HL-60/S4 (cell line): ENCODE results near the gene PLPP2.

Experiments used
- in situ Hi-C: fragments of 300-500 bp; cut with MboI; formaldehyde crosslinking; loops from 2 replicates; pipeline ENCODE4 v1.14.3; 2022; ENCODE audit warnings: low sequenced_read_pairs

Gene PLPP2

DNA sequence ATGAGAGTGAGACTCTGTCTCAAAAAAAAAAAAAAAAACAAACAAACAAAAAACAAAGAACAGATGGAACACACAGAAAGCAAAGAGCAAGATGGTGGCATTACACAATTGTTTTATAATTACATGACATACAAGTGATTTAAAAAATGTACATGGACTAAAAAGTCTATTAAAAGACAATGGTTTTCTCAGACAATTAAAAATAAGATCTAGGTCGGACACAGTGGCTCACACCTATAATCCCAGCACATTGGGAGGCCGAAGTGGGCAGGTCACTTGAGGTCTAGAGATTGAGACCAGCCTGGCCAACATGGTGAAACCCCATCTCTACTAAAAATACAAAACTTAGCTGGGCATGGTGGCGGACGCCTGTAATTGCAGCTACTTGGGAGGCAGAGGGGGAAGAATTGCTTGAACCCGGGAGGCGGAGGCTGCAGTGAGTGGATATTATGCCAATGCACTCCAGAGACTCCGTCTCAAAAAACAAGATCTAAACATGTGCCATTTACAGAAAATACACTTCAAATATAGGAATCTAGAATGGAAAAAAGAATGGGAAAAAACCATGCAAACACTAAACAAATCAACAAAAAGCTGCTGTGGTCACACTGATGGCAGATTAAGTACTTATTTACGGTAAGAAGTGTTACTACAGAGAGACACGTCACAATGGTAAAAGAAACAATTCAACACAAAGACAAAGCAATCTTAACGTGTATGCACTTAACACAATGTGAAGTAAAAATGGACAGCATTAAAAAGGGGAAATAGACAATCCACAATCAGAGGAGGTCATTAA lies 26.7 kb upstream of the PLPP2 start:
- in situ Hi-C loops: no loop called here

DNA sequence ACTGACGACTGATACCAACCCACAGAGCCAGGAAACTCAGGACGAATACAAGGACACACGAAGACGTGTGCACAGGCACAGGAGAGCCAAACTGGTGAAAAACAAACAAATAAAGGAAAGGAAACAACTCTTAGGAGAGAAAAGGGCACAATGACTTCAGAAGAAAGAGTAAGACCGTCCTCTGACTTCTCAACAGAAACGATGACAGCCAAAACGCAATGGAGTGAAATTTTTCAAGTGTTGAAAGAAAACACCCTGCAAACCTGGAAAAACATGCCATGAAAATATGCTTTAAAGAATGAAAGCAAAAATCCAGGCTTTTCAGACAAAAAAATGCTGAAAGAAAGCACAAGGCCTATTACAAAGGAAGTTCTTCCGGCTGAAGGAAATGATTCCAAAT lies 24.6 kb upstream of the PLPP2 start:
- in situ Hi-C loops: no loop called here

DNA sequence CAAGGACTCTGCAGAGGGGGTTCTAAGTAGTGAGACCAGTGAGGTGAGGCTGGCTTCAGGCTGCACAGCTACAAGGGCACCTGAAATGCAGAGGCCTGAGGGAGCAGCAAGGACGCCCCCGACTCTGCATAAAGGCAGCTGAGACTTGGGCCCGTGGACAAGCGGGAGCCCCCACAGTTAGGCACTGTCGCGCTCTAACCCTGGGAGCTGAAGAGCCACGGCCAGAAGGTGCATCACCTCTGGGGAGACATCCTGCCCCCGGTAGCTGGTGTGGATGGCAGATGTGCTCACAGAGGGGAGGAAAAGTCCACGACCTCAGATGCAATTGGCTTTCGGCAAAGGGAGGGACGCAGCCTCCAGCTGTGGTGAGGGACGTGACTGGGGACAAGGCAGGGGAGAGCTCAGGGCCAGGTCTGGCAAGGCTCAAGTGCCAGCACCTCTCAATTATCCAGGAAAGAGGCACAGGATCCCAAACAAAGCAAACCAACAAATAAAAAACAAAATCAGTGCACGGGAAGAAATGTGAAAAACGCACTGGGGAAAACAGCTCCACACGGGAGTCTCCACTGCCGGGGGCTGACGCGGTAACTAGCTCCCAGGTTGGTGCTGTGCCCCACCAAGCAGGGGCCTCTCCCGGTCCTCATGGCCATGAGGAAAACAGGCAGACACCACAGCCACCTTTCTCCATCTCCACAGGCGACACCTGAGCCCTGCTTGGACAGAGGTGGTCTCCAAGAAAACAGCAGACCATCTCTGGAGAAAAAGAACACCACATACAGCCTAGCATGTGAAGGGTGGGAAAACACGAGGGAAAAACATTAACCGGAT lies 23.0 kb upstream of the PLPP2 start:
- in situ Hi-C loops: no loop called here

DNA sequence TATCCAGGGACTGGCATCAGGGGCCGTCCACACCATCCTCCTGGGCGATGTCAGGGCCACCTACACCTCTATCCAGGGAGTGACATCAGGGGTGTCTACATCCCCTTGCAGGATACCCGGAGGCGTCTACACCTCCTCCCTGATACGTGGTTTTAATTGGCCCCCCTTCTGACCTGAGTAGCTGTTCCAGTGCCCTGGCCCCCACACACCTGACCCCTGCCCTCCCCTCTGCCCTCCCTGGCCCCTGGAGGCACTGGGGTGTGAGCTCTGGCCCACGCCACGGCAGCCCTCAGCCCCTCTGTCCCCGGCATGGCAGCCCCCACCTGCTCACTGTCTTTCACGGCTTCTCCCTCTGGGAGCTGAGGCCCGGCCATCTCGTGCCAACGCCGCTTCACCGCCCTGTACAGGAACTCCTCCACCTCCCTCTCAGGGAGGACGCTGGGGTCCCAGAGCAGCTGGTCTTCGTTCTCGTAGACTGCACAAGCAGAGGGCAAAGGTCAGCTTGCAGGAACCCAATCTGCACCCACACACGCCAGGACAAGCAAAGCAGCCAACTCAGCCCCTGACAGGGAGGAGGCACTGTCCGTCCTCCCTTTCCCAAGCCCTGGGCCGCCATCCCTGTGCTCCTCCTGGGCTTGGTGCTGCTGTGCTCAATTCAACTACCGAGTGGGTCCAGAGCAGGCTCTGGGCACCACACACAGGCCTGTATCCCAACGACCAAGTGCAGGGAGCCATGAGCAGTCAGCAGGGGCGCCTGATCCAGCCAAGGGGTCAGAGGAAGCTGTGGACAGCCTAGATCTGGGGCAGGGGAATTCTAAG lies 22.2 kb upstream of the PLPP2 start:
- in situ Hi-C loops: no loop called here

DNA sequence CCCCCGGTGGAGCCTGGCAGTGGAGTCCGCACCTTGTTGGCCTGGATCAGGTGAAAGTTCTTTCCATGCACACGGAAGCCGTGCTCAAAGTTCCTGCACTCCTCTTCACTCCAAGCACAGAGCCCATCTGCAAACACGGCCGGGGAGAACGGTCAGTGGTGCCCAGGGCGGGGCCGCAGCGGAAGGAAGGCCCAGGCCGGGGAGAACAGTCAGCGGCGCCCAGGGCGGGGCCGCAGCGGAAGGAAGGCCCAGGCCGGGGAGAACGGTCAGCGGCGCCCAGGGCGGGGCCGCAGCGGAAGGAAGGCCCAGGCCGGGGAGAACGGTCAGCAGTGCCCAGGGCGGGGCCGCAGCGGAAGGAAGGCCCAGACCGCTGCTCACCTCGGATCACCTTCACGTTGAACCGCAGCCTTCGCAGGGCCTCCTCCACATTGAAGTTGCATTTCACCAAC lies 20.6 kb upstream of the PLPP2 start:
- in situ Hi-C loops: no loop called here

DNA sequence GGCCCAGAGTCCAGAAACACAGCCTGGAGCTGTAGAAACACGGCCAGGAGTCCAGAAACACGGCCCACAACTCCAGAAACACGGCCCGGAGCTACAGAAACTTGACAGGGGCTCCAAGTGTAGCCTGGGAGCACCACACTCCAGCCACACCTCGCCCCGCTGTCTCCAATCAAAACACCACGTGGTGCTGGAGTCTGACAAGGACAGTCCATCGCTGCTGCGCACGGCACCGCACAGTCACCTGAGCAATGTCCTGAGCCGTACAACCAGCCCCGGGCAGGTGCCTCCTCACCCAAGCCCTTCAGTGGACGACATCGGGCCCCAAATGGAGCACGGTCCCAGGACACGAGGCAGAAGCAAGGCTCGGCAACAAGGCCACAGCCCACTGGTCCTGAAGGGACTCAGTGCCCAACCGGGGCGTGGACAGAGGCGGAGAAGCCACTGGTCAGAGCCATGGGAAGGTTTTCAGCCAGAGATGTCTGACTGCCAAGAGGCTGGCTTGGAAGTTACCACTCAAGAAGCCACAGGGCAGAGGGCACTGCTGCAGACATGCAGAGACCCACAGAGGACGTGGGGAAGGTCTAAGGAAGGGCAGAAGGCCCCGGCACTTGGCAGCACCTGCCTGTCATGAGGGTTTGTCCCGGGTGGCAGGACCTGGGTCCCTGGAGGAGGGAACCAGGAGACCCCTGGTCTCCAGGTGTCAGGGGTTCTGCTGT lies 19.7 kb upstream of the PLPP2 start:
- in situ Hi-C loops: no loop called here

DNA sequence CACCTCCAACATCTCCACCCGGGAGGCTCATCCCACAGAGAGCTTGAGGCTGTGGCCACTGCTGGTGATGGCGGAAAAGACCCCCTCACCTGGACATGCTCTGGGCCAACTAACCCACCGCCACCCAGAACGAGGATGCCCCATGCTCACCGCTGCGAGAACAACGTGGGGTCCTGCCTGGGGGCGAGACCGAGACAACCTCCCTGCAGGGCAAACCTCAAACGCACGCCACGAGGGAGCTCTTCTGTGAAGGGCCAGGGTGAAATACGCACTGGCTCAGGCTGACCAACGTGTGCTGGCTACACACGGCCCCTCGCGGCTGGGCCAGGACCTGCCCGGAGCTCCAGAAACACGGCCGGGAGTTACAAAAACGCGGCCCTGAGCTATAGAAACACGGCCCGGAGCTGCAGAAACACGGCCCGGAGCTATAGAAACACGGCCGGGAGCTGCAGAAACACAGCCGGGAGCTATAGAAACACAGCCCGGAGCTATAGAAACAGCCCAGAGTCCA lies 19.0 kb upstream of the PLPP2 start:
- in situ Hi-C loops: no loop called here

DNA sequence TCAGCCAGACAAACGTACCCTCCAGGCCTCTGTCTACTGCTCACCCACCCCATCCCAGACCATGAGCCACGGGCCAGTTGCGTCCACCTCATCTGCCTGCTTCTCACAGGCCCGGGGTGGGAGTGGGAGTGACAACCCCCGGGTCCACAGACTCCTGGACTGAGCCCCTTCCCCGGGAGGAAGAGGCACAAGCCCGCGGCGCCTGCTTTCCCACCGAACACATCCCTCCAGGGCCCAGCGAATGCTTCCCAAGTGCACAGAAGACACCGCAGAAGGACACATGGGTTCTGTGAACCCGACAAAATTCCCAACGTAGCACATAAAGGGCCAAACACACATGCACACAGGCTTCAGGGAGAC lies 18.0 kb upstream of the PLPP2 start:
- in situ Hi-C loops: no loop called here

DNA sequence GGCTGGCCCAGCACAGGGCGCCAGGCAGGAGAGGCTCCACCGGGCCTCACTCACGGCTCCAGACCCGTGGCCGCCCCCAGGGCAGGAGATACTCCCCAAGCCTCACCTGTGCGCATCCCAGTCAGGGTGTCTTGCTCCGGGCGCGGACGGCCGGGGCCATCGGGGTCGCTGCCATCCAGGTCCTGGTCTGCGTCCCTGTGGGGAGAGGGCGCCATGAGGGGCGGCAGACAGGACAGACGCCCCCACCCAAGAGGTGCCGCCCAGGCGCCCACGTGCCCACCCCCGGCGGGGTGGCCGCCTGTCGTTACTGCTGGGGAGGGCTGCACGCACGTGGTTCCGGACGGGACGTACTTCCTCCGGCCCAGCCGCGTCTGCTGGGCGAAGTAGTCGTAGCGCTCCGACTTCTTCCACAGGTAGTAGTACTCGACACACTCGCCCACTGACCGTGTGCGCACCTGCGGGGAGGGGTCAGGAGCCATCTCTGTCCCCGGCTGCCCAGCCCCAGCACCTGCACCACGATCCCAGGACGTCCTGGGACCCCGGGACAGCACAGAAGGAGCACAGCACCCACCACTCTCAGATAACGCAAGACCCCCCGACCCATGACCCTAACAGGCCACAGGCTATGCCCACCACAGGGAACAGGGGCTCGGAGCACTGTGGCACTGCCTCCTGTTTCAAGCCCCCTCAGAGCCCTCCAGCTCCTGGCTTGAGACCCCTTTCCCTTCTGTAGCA lies 17.4 kb upstream of the PLPP2 start:
- in situ Hi-C loops: no loop called here

DNA sequence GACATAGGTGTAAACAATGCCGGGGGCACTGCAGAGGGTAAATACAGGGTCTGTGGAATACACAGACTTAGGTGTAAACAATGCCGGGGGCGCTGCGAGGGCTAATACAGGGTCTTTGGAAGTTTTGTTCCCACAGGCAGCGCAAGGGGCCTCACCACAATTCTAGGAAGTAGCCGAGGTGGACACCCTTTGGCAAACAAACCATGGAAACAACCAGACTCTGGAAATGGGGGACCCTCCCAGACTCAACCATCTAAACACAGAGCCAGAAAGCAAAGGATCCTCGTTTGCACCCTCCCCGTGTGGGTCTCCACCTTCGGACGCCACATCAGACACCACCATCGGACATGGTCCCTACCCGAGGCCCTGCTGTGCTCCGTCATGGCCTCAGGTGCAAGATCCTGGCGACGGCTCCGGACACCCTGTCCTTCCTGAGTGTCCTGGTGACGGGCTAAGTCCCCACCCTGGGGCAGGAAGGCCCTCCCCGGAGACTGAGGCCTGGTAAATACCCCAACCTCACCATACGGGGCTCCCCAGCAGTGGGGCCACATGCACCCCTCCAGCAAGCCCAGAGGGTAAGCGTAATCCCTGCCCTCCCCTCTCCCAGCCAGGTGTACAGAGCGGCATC lies 16.7 kb upstream of the PLPP2 start:
- in situ Hi-C loops: no loop called here

DNA sequence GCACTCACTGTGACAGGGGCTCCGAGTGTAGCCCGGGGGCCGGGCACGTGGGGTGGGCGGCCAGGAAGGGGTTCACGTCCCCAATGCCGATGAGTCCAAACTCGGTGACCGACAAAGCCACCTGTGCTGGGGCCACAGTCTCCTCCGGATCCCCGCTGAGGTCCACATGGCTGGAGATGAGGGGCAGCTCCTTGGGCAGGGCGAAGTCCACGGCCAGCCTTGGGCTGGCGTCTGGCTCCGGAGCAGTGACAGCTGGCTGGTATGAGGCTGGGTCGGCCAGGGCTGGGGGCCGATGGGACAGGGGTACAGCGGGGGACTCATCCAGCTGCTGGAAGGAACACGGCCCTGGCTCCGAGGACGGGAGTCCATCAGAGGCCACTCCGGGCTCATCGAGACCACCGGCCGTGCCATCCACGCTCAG lies 15.9 kb upstream of the PLPP2 start:
- in situ Hi-C loops: no loop called here

DNA sequence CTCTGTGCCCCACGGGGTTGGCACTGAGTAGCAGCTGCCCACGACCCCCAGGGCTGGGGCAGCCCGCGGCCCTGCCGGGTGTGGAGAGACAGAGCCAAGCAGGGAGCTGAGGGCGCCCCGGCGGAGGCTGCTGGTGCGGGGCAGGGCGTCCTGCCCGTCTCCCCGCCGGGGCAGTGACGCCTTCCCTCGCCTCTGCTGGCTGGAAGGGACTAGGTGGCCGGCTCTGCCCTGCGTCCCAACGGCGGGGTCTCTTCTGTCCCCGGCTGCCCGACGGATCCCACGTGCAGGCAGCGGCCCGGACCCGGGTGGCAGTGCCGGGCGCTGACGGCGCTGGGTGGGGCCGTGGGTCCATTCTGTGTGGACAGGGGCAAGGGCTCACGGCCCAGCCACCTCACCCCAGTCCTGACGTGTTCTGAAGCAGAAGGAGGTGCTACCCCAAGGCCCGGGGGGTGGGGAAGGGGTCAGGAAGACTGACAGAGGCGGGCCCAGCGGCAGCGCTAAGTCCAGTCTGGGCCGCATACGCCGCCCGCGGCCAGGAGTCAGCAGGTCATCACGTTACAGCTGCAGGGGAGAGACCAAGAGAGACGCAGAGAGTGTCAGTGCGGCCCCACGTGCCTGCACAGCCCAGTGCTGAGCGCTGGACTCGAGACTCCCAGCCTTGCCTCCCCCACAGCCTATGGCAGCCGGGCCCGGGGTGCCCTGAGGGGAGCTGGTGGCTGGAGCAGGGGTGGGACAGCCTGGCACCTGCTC lies 15.1 kb upstream of the PLPP2 start:
- in situ Hi-C loops: no loop called here

DNA sequence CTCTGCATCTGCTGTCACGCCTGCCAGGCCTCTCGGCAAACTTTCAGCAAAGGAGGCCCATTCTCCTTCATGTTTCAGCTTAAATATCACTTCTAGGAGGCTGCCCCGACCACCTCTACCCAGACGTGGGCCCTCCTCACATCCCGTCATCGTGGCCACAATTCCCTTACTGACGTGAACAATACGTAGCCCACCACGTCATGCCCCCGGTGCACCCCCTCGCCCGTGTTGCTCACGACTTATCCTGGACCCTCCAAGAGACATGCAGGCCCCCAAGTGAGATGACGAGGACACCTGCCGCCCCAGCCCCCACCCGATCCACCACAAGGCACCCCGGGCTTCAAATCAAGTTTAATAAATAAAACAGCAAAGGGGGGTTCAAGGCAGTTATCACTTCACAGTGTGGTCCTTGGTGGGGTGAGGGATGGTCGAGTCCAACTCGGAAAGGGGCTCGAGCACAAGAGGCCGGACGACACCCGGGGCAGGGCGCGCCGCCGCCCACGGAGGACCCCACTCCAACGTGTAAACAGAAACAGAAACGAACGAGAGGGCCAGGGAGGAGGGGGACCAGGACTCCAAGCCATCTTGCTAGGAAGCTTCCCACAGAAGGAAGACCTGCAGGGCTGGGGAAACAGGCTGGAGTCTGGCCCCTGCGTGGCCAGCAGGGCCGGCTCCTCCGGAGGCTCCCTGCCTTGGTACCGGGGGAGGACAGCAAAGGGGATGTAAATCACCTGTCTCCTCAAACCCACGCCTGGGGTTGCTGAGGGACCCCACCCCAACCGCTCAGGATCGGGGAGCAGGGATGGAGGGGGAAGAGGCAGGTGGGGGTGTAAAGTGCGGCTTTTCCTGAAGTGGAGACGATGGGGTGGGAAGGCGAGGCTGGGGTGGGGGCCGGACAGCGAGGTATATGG lies 14.3 kb upstream of the PLPP2 start:
- in situ Hi-C loops: no loop called here

DNA sequence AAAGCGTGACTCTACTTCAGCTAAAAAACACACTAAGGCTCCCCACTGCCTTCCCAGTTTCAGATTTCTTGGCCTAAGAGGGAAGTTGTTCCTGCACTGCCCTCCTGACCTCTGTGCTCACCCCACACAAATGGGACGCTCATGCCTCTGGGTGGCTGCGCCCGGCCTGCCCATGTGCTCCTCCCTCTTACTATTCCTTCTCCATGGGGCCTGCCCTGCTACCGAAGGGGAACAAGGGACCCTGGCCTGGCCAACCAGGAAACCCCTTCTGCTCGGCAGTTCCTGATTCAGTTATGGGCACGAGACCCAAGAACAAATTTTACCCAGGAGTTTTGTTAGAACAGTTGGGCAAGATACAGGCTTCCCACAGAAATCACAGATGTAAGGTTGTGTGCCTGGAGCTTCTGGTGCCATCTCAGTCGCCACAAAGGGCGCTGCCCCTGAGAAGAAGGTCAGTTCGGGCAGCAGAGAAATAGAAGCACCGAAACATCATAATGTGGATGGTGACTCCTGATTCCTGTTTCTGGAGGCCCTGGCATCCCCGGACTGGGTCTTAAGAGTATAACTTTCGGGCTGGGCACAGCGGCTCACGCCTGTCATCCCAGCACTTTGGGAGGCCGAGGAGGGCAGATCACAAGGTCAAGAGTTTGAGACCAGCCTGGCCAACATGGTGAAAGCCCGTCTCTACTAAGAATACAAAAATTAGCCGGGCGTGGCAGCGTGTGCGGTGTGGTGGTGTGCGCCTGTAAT lies 5.4 kb upstream of the PLPP2 start:
- in situ Hi-C loops: no loop called here

DNA sequence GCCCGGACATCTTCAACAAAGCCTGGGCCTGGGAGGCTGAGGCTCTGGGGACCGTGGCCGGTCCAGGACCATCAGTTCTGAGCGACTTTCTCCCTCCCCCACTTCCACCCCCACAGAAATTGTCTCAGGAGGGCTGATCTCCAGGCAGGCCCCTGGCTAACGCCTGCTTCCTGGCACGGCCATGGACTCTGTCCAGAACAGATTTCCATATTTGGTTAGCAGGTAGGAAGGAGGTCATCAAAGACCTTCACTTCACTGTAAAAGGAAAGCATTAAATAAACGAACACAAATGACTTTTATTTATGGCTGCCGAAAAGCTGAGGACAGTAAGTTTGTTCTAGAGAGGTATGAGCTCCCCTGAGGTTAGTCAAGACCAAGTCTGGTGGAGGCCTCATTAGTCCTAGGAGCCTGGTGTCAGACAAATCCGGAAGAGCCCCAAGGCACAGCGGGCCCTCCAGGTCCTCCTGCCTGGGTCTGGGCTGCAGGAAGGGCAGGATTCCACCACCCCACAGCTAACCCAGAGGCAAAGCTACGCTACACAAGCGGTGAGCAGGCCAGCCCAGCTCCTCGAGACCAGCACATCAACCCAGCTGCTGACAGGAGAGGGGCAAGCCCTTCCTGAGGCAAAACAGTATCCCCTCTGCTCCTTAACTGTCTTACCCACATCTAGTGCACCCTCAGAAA lies 4.6 kb upstream of the PLPP2 start:
- in situ Hi-C loops: no loop called here

DNA sequence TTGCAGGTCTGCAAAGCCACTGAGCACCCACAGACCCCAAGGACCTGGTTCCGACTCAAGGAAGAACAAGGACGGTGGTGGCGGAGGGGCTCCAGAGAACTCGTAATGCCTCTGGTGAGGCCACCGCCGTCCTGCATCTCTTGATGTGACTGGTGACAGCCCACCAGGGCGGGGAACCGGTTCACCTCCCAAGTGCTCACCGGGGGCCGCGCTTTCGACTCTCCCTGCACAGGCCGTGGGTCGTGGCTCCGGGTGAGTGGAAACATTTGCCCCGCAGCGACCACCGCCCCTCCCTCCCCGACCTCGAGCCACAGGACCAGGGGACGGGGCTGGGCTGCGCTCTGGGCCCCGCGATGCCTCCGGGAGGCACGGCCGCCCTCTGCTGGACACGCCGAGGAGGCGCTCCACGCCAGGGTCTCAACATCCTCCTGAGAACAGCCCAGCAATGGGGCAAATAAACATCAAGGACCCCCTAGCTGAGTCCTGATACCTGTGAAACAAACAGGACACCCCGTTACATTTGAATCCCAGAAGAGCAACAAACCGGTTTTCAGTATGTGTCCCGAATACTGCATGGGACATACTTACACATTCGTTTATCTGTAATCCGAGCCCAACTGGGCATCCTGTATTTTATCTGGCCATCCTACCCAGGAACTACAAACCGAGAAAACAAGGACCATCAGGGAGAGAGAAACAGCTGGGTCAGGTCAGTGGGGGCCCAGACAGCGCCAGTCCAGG lies 3.9 kb upstream of the PLPP2 start:
- in situ Hi-C loops: no loop called here
